Kidney capillary endothelial cell (primary cell): ENCODE data around the gene TMEM63B.
"Not testable (repeated sequence)": the region's sequence is repeated elsewhere in the genome, so short reads cannot be mapped to it uniquely, and the experiment has no call there.

Experiments
- DNase-seq: peaks from one replicate; pipeline ENCODE4 v3.0.0-alpha.2; 2018; ENCODE audit warnings: low spot score

The TMEM63B gene

GRCh38 chr6:44094403-44095242 is 32.7 kb upstream of the TMEM63B start:
- DNase-seq: no peak

GRCh38 chr6:44095243-44095623 is 32.1 kb upstream of the TMEM63B start:
- DNase-seq: not testable (repeated sequence)

GRCh38 chr6:44096612-44097011 is 30.7 kb upstream of the TMEM63B start:
- DNase-seq: peak; percentile 72

GRCh38 chr6:44097782-44098317 is 29.5 kb upstream of the TMEM63B start:
- DNase-seq: no peak

- DNase-seq: no peak
Measured at GRCh38 chr6:44099192-44099591, 28.2 kb upstream of the TMEM63B start.

- no peak for DNase-seq
Measured at GRCh38 chr6:44100088-44100550, 27.2 kb upstream of the TMEM63B start.

GRCh38 chr6:44101832-44102231 is 25.5 kb upstream of the TMEM63B start:
- no peak for DNase-seq

GRCh38 chr6:44102527-44102926 is 24.8 kb upstream of the TMEM63B start:
- no peak for DNase-seq

GRCh38 chr6:44104481-44105021 is 22.8 kb upstream of the TMEM63B start:
- DNase-seq: peak; percentile 97

- no peak for DNase-seq
Measured at GRCh38 chr6:44105146-44105545, 22.2 kb upstream of the TMEM63B start.

- no peak for DNase-seq
Measured at GRCh38 chr6:44105993-44106740, 21.2 kb upstream of the TMEM63B start.

- DNase-seq: no peak
Measured at GRCh38 chr6:44107017-44107416, 20.3 kb upstream of the TMEM63B start.

- no peak for DNase-seq
Measured at GRCh38 chr6:44108471-44108870, 18.9 kb upstream of the TMEM63B start.

- no peak for DNase-seq
Measured at GRCh38 chr6:44109212-44109611, 18.1 kb upstream of the TMEM63B start.

- DNase-seq: no peak
Measured at GRCh38 chr6:44110005-44110676, 17.2 kb upstream of the TMEM63B start.

GRCh38 chr6:44110966-44111365 is 16.4 kb upstream of the TMEM63B start:
- no peak for DNase-seq

GRCh38 chr6:44111434-44112417 is 15.6 kb upstream of the TMEM63B start:
- no peak for DNase-seq

GRCh38 chr6:44113414-44113813 is 13.9 kb upstream of the TMEM63B start:
- no peak for DNase-seq

GRCh38 chr6:44115866-44116265 is 11.5 kb upstream of the TMEM63B start:
- DNase-seq: no peak

- DNase-seq: no peak
Measured at GRCh38 chr6:44116641-44117382, 10.5 kb upstream of the TMEM63B start.
